Endodermal cell (in vitro differentiated cells): ENCODE results near the gene HBZ. TPM values are rescaled to one million over a fixed set of nuclear protein-coding genes. Genes with fewer than 3 reads are reported as not detected.
A peak's percentile ranks its signal among the peaks of the same experiment; 100 is the strongest.

Source experiments
- DNase-seq: peaks from one replicate; pipeline ENCODE4 v3.0.0-alpha.2; 2017
- H3K27ac ChIP-seq: 2 replicates; pipeline ENCODE4 v1.5.1; 2013; ENCODE audit warnings: mild to moderate bottlenecking, low read depth, low read length, moderate library complexity
- H3K27me3 ChIP-seq: 2 replicates; pipeline ENCODE4 v1.6.1; 2013; ENCODE audit warnings: mild to moderate bottlenecking, low read length, moderate library complexity; ENCODE audit not compliant: insufficient read depth, control insufficient read depth, poor library complexity, severe bottlenecking
- H3K36me3 ChIP-seq: 2 replicates; pipeline ENCODE4 v1.7.0; 2013; ENCODE audit warnings: mild to moderate bottlenecking, low read length, moderate library complexity; ENCODE audit not compliant: control insufficient read depth, insufficient read depth
- H3K4me1 ChIP-seq: one replicate; pipeline ENCODE4 v1.7.0; 2013; ENCODE audit warnings: low read length; ENCODE audit not compliant: control insufficient read depth, insufficient read depth
- H3K4me3 ChIP-seq: 2 replicates; pipeline ENCODE4 v1.5.1; 2013; ENCODE audit warnings: mild to moderate bottlenecking, low read length, moderate library complexity
- H3K9ac ChIP-seq: 2 replicates; pipeline ENCODE4 v1.6.1; 2013; ENCODE audit warnings: mild to moderate bottlenecking, low read length, moderate library complexity; ENCODE audit not compliant: poor library complexity, severe bottlenecking; ENCODE audit errors: extremely low read depth
- H3K9me3 ChIP-seq: 2 replicates; pipeline ENCODE4 v1.6.1; 2013; ENCODE audit warnings: mild to moderate bottlenecking, low read length, moderate library complexity; ENCODE audit not compliant: control insufficient read depth
- H3K27ac Mint-ChIP-seq: 2 replicates; pipeline ENCODE4 v1.8.0; 2020; ENCODE audit warnings: mixed read lengths
- H3K27me3 Mint-ChIP-seq: 2 replicates; pipeline ENCODE4 v1.8.0; 2021; ENCODE audit warnings: mild to moderate bottlenecking, mixed read lengths; ENCODE audit not compliant: insufficient read depth
- H3K36me3 Mint-ChIP-seq: 2 replicates; pipeline ENCODE4 v1.8.0; 2020; ENCODE audit warnings: low read depth, mixed read lengths
- H3K4me1 Mint-ChIP-seq: 2 replicates; pipeline ENCODE4 v1.8.0; 2020; ENCODE audit warnings: mixed read lengths
- H3K4me3 Mint-ChIP-seq: 2 replicates; pipeline ENCODE4 v1.8.0; 2020; ENCODE audit warnings: mild to moderate bottlenecking, moderate library complexity, mixed read lengths
- H3K9me3 Mint-ChIP-seq: 2 replicates; pipeline ENCODE4 v1.8.0; 2020; ENCODE audit warnings: mild to moderate bottlenecking, mixed read lengths
- CTCF ChIP-seq: fragments of 200-600 bp; sonication (generic); conservative IDR thresholded peaks from 2 replicates; pipeline ENCODE4 v1.5.0; 2021; ENCODE audit warnings: antibody characterized with exemption, mild to moderate bottlenecking
- WGBS, 2 experiments: methylation state at CpG; one replicate each; pipeline versions ENCODE4 v1.1.5 to v1.1.7; 2013; ENCODE audit warnings: missing lambda C conversion rate in 2 of 2, mixed read lengths in 1 of 2; ENCODE audit not compliant: insufficient coverage in 1 of 2, insufficient read length in 1 of 2; 5-methylcytosine and 5-hydroxymethylcytosine counted together
- total RNA-seq, 2 donors: library from RNA; stranded (reverse); fragmentation: NEBNext Ultra II Directional in 1 of 2; extraction: Animal tissue kit (Norgen Biotek cat#: 25700) in 1 of 2; gene quantifications; 2 replicates in 1 of 2; 3 replicates in 1 of 2; pipeline ENCODE4 v1.2.1, GENCODE V29; 2021

Gene HBZ
- total RNA-seq, 2 donors from 2014 or later, result not detected

DNA sequence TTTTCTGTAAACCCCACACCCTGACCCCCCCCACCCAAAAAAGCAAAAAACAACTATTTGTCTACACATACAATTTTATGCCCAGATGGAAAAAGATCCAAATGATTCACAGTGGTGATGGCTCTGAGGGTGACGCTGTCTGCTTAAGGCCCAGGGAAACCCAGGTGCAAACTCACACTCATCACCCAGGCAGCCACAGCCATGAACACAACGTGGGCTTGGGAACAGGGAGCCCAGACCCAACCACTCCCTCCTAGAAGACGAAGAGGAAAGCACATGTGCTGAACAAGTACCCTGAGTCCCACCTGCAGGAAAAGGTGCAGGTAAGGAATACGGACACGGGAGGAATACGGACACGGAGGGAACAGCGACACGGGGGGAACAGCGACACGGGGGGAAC is 33.2 kb downstream of the HBZ start:
- H3K27me3 ChIP-seq, result peaks cover 5% of the 10 kb centered on the region
- no peaks in the 10 kb centered on the region for H3K4me1 ChIP-seq
- H3K9me3 Mint-ChIP-seq, result no peaks in the 10 kb centered on the region
- no peak overlapping the region for H3K9ac ChIP-seq
- no peak overlapping the region for H3K4me3 ChIP-seq
- no peaks in the 10 kb centered on the region for H3K4me1 Mint-ChIP-seq
- DNase-seq, result no peak
- no peak overlapping the region for H3K27ac ChIP-seq
- no peak overlapping the region for H3K4me3 Mint-ChIP-seq
- no peak overlapping the region for H3K27ac Mint-ChIP-seq
- WGBS, 2 experiments, result 90 to 97% methylated on average over 2 to 5 of the region's 11 CpGs
- TF ChIP-seq CTCF, result no peak
- H3K36me3 ChIP-seq, result peaks cover 50% of the 10 kb centered on the region
- peaks cover 2% of the 10 kb centered on the region for H3K27me3 Mint-ChIP-seq
- H3K36me3 Mint-ChIP-seq, result peaks cover 52% of the 10 kb centered on the region
- no peaks in the 10 kb centered on the region for H3K9me3 ChIP-seq

- WGBS, 2 experiments, result 98 to 100% methylated on average over 6 to 7 of the region's 8 CpGs
- TF ChIP-seq CTCF, result no peak
- H3K4me3 ChIP-seq, result no peak overlapping the region
- Mint-ChIP-seq H3K9me3 (no peaks in the 10 kb centered on the region), H3K4me3 (no peak overlapping the region), H3K27me3 (no peaks in the 10 kb centered on the region), H3K4me1 (no peaks in the 10 kb centered on the region), H3K27ac (no peak overlapping the region), H3K36me3 (peaks cover 65% of the 10 kb centered on the region)
- DNase-seq, result no peak
- no peak overlapping the region for H3K9ac ChIP-seq
- no peaks in the 10 kb centered on the region for H3K4me1 ChIP-seq
- H3K27me3 ChIP-seq, result no peaks in the 10 kb centered on the region
- H3K36me3 ChIP-seq, result peaks cover 66% of the 10 kb centered on the region
- H3K27ac ChIP-seq, result no peak overlapping the region
- no peaks in the 10 kb centered on the region for H3K9me3 ChIP-seq
Observed at GRCh38 chr16:187330-187729, 34.9 kb downstream of the HBZ start.

DNA sequence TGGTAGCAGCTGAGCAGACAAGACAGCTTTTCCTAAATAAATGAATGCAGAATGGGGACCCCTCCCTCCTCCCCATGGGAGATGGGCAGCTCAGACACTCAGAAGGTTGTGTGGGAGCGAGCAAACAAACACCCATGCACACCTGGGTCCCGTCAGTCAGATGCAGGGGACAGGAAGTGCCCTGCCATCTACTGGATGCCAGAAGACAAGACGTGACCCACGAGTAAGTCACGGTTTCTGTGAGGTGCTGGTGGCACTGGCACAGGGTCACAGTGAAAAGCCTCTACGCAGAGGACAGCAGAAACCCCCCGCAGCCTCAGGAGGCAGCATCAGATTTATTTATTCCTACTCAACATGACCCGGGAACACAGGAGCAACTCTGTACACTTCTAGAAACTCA is 36.2 kb downstream of the HBZ start:
- H3K27me3 ChIP-seq, result no peaks in the 10 kb centered on the region
- H3K27ac ChIP-seq, result no peak overlapping the region
- H3K4me3 ChIP-seq, result no peak overlapping the region
- no peaks in the 10 kb centered on the region for H3K9me3 Mint-ChIP-seq
- H3K27me3 Mint-ChIP-seq, result no peaks in the 10 kb centered on the region
- no peak overlapping the region for H3K4me3 Mint-ChIP-seq
- no peak overlapping the region for H3K9ac ChIP-seq
- peak; percentile 65 for TF ChIP-seq CTCF
- H3K9me3 ChIP-seq, result no peaks in the 10 kb centered on the region
- H3K36me3 ChIP-seq, result peaks cover 74% of the 10 kb centered on the region
- no peaks in the 10 kb centered on the region for H3K4me1 ChIP-seq
- peak overlapping the region; percentile 30 for H3K27ac Mint-ChIP-seq
- H3K36me3 Mint-ChIP-seq, result peaks cover 72% of the 10 kb centered on the region
- WGBS, 2 experiments, result 93 to 94% methylated on average over 6 to 8 of the region's 8 CpGs
- H3K4me1 Mint-ChIP-seq, result no peaks in the 10 kb centered on the region
- no peak for DNase-seq
